G401 (cell line): ENCODE results near the gene SPATA9. TPM values are rescaled to one million over a fixed set of nuclear protein-coding genes. Genes with fewer than 3 reads are reported as not detected.

ENCODE experiments used
- DNase-seq: peaks from one replicate; pipeline ENCODE4 v3.0.0-alpha.2; 2015; ENCODE audit warnings: low spot score
- in situ Hi-C: cut with HindIII; loops from 2 replicates; pipeline ENCODE4 v1.10.0; 2016; ENCODE audit warnings: low sequenced_read_pairs, mixed read lengths
- total RNA-seq: library from RNA; depleted of rRNA; stranded (reverse); fragments of >200 nt; shearing (Covaris generic); gene quantifications from 2 replicates; pipeline ENCODE4 v1.2.3, GENCODE V29; 2014; rRNA removed

SPATA9 gene, protein sequence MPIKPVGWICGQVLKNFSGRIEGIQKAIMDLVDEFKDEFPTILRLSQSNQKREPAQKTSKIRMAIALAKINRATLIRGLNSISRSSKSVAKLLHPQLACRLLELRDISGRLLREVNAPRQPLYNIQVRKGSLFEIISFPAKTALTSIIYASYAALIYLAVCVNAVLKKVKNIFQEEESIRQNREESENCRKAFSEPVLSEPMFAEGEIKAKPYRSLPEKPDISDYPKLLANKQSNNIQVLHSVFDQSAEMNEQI
- not detected in 2 replicates for total RNA-seq

GRCh38 chr5:95682891-95683290, at the start of gene SPATA9:
TSS of gene SPATA9 (minus strand) at chr5:95682991. CDS start at chr5:95682854, 137 bp downstream.
- DNase-seq: no peak
- in situ Hi-C loops: no loop called here

GRCh38 chr5:95731571-95732554, 49.1 kb upstream of the SPATA9 start:
- in situ Hi-C loops: no loop called here
- peak; percentile 46 for DNase-seq

DNA sequence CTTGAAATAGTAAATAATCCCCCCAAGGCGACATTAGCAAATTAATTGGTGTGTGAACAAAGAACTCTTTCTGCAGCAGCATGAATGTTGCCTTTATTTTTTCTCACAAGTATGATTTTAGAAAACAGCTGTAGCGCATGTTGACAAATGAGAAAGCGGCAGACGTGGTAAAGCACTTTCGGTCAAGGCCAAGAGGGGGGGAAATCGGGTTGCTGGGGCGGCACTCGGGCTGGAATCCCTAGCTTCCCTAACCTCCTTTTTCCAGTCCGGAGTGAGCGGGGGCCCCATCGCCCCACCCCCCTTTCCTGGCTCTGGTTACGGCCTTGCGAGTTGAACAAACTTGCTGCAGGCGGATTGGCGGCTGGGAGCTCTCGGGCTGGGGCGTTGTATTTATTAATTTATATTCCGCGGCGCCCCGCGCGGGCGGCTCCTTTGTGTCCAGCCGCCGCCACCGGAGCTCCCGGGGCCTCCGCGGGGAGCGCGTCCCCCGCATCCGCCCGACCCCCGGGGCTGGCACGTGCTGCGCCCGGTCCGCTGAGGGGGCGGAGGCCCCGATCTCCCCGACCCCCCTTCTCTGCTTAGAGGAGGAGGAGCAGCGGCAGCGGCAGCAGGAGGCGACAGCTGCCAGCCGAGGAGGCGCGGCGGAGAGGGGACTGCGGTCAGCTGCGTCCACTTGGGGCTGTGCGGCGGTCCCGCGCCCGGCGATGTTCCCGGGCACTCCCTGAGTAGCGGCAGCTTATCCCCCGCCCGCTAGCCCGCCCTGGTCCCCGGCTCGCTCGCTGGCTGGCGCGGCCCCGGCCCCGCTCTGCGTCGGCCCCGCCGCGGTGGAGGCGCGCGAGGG, 48.2 kb upstream of the SPATA9 start, which contains the start of gene RHOBTB3:
Gene RHOBTB3, plus strand, starts transcription at position 607 of the 841 bp plus-strand sequence. CDS start 347 bp downstream, outside the sequence.
- in situ Hi-C loops: no loop called here
- peak; percentile 69 for DNase-seq

GRCh38 chr5:95730011-95730700, 47.4 kb upstream of the SPATA9 start:
- in situ Hi-C loops: no loop called here
- DNase-seq: peak; percentile 32

DNA sequence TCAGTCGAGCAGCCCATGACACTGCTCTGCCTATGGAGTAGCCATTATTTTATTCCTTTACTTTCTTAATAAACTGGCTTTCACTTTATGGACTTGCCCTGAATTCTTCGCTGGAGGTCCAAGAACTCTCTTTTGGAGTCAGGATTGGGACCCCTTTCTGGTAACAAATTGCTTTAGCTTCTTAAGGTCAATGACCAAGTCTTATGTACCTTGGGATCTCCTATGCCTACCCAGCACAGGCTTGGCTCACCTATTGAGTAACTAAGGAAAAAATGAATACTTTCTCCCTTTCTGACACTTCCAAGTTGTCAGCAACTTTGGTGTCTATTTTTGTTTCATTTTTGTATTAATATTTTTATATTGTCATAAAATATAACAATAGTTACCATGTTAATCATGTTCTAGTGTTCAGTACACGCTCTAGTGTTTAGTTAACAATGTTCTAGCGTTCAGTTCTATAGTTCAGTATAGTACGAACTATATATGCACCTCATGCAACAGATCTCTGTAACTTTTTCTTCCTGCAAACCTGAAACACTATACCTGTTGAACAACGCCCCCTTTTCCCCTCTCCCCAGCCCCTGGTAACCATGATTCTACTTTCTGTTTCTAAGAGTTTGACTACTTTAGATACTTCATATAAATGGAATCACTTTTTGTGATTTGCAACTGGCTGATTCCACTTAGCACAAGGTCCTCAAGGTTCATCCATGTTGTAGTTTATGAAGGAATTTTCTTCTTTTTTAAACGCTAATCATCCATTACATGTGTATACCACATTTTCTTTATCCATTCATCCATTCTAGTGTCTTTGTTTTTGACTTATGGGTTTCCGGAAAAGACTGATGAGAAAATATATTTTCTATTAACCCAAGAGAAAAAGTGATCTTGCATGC, 46.6 kb upstream of the SPATA9 start:
- in situ Hi-C loops: no loop called here
- no peak for DNase-seq

- no peak for DNase-seq
- in situ Hi-C loops: no loop called here
Observed at GRCh38 chr5:95728494-95729114, 45.8 kb upstream of the SPATA9 start.

- DNase-seq: no peak
- in situ Hi-C loops: no loop called here
Observed at GRCh38 chr5:95727764-95728191, 45.0 kb upstream of the SPATA9 start.

GRCh38 chr5:95726811-95727763, 44.3 kb upstream of the SPATA9 start:
- DNase-seq: no peak
- in situ Hi-C loops: no loop called here

DNA sequence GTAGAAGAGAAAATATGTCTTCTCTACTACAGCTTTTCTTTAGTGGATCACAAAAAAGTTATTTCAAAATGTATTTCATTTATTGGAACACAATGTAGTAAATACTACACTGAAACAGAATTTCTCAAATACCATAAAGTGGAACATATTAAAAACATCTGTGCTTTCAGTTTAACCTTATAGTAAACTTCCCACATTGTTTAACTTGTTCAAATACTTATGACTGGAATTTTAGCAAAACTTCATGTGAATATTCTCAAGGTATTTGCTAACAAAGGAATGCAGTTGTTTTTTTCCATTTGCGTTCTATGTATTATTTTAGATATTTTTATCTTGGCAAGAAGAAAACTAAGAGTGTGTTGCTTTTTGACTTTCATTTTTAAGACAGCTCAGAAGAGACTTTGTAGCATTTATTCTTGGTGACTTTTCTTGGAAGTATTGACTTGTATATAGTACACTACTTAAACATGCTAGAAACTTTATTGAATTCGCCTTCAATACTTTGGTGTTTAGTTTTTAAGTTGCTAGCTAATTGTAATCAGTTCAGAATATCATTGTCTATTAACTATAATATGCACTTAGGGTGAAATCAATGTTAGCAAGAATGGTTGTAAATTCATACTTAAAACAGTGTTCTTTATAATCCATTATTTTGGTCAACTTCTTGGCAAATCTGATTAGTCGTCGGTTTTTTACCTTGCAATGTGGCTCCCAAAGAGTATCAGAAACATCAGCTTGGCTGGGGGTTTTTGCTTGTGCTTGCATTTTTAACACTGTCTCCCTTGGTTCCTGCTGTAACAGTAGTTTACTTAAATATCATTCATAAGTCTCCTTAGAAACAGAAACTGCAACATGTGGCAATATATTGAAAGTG, 43.4 kb upstream of the SPATA9 start:
- DNase-seq: no peak
- in situ Hi-C loops: no loop called here

GRCh38 chr5:95725071-95725820, 42.5 kb upstream of the SPATA9 start:
- DNase-seq: no peak
- in situ Hi-C loops: no loop called here

DNA sequence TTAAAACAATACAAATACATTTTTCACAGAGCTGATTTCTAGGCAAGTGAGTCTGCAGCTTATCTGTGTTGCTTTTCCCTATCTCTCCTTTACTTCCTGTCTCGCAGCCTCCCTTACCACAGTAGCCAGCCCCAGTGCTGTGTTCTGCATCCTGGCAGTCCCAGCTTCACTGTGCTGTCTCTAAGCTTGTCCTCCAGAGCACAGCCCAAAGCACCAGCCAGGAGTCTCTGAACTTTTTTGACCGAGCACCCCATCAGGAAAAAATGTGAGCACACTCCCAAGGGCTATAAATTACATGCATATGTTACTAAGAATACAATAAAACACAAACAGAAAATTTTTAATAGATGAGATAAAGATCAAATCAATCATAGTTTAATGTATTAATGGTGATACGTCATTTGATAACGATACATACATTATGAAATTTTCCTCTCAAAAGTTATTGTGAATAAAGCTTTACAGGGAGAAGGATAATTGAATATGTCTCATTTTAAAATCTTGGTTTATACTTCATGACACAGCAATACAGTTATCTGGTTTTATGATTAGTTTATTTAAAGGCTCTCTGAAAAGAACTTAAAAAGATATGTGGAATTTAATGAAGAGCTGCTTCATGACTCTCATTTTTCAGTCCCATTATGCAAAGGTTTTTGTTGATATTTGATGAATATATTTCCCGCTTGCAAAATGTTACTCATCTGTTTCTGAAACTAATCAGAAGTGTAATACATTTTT, 41.0 kb upstream of the SPATA9 start:
- in situ Hi-C loops: no loop called here
- no peak for DNase-seq

DNA sequence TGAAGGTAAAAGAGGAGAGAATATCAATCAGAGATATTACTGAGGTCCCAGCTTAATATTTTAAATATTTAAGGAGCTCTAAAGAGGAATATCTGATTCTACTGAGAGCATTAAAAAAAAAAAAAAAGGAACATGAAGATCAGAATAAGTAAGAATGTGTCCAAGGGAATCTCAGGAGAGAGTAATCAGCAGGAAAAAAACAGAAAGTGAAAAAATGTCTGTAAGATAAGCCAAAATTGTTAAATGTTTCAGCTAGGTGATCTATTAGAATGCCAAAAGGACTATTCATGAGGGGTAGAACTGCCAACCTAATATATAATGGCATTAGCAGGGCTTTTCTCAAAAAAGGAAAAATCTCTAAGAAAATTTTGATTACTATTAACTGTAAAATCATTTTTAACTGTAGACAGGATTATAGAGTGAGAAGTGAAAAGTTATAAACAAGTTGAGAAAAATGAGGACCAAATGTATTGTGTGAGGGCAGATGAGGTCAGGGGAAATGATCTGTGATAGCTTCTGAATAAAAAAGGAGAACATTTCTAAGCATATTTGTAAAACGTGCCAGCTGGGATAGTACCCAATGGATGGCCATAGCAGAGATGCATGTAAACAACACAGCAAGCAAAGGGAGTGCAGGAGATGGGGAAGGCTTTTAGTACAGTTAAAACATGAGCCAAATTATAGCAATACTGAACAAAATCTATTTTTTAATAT, 38.9 kb upstream of the SPATA9 start:
- in situ Hi-C loops: no loop called here
- DNase-seq: no peak

DNA sequence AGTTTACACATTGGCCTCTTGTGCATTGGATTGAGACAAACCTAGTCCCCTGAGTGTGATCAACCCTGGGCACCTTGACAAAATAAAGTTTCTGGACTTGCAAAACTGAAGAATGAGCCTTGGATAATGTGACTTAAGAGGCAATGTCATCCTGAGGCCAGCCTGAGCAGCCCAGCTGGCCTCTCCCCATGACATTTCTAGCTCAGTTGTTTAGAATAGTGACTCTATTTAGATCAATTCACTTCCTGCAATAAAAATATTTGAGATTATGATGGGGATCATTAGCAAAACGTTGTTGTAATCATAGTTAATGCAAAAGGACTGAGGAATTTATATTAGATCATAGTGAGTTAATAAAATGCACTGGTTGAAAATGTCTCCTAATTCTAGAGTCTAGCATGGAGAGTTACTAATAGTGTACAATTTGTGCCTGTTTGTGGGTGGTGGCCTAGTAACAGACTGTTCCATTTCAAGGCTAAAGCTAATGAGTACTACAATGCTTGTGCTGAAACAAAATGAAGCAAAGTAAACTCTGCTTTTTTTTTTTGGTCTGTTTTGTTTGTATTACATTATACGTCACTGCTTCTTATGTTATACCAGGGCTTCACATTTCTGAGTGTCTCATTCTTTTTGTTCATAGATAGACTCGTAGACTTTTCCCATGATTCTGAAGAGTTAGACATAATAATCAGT, 37.4 kb upstream of the SPATA9 start:
- in situ Hi-C loops: no loop called here
- peak; percentile 68 for DNase-seq
